Urothelium cell line (cell line): ENCODE measurements around the gene BTRC.
"Not testable (repeated sequence)": the region's sequence is repeated elsewhere in the genome, so short reads cannot be mapped to it uniquely, and the experiment has no call there.

Experiments used
- DNase-seq: peaks from one replicate; pipeline ENCODE4 v3.0.0; 2011; ENCODE audit warnings: low spot score, mixed read lengths
- FAIRE-seq: peaks from 2 replicates; lab custom pipeline; 2011; peaks lifted over from hg19 to GRCh38; lab: Jason Lieb, UNC

The BTRC gene

GRCh38 chr10:101385866-101386658, 32.1 kb downstream of the BTRC start:
- FAIRE-seq = no peak

GRCh38 chr10:101386659-101387259, 32.8 kb downstream of the BTRC start:
- DNase-seq (no peak), FAIRE-seq (no peak)

More at GRCh38 chr10:101385866-101386658, 32.1 kb downstream of the BTRC start:
- DNase-seq = no peak

- no peak for FAIRE-seq
- no peak for DNase-seq
These were observed 34.8 kb downstream of the BTRC start for GRCh38 chr10:101388676-101389276.

GRCh38 chr10:101389532-101389931, 35.6 kb downstream of the BTRC start:
- not testable (repeated sequence) for DNase-seq, FAIRE-seq

- DNase-seq (no peak), FAIRE-seq (no peak)
These were observed 36.1 kb downstream of the BTRC start for GRCh38 chr10:101389986-101390531.

GRCh38 chr10:101393378-101393777, 39.4 kb downstream of the BTRC start:
- FAIRE-seq (no peak), DNase-seq (no peak)

GRCh38 chr10:101394524-101395133, 40.7 kb downstream of the BTRC start:
- DNase-seq (no peak), FAIRE-seq (no peak)

GRCh38 chr10:101397140-101397539, 43.2 kb downstream of the BTRC start:
- peak; percentile 8 for DNase-seq
- FAIRE-seq = no peak

- FAIRE-seq = no peak
- DNase-seq = no peak
These were observed 46.6 kb downstream of the BTRC start for GRCh38 chr10:101400585-101400984.

GRCh38 chr10:101402711-101403110, 48.7 kb downstream of the BTRC start:
- FAIRE-seq (no peak), DNase-seq (no peak)

- no peak for FAIRE-seq
These were observed 49.2 kb downstream of the BTRC start for GRCh38 chr10:101403161-101403560.

GRCh38 chr10:101405001-101405400, 51.0 kb downstream of the BTRC start:
- DNase-seq = no peak
- FAIRE-seq = no peak

More at GRCh38 chr10:101403161-101403560, 49.2 kb downstream of the BTRC start:
- DNase-seq = no peak

GRCh38 chr10:101411598-101411997, 57.6 kb downstream of the BTRC start:
- no peak for DNase-seq
- no peak for FAIRE-seq

GRCh38 chr10:101414034-101414433, 60.1 kb downstream of the BTRC start:
- FAIRE-seq (no peak), DNase-seq (no peak)

GRCh38 chr10:101415884-101416283, 61.9 kb downstream of the BTRC start:
- DNase-seq (no peak), FAIRE-seq (no peak)

GRCh38 chr10:101421967-101422366, 68.0 kb downstream of the BTRC start:
- not testable (repeated sequence) for DNase-seq, FAIRE-seq

- FAIRE-seq = no peak
- no peak for DNase-seq
These were observed 71.6 kb downstream of the BTRC start for GRCh38 chr10:101425535-101425934.

- DNase-seq (no peak), FAIRE-seq (no peak)
These were observed 74.1 kb downstream of the BTRC start for GRCh38 chr10:101428036-101428435.

GRCh38 chr10:101429423-101429822, 75.5 kb downstream of the BTRC start:
- DNase-seq = no peak
- FAIRE-seq = no peak

- no peak for FAIRE-seq
- DNase-seq = no peak
These were observed 82.3 kb downstream of the BTRC start for GRCh38 chr10:101436302-101436701.

- no peak for DNase-seq
- FAIRE-seq = no peak
These were observed 85.0 kb downstream of the BTRC start for GRCh38 chr10:101438881-101439391.
